Thyroid gland (tissue), 4 donors: ENCODE results near the gene PPP1R9A. TPM values are rescaled to one million over a fixed set of nuclear protein-coding genes. Genes with fewer than 3 reads are reported as not detected.
A peak's percentile ranks its signal among the peaks of the same experiment; 100 is the strongest.

Experiments
- DNase-seq, 2 donors: peaks; one replicate each; pipeline ENCODE4 v3.0.0-alpha.2; 2019
- H3K27ac ChIP-seq, 3 donors: fragments of 200-600 bp; sonication (generic); 1 replicate in 2 of 3; 2 replicates in 1 of 3; pipeline ENCODE4 v1.5.1; 2016 to 2019; ENCODE audit warnings: mild to moderate bottlenecking in 1 of 3, moderate library complexity in 1 of 3
- H3K27me3 ChIP-seq: fragments of 200-600 bp; sonication (generic); one replicate; pipeline ENCODE4 v1.5.1; 2019
- H3K36me3 ChIP-seq, 2 donors: fragments of 200-600 bp; sonication (generic); one replicate each; pipeline ENCODE4 v1.5.1; 2016 to 2019
- H3K4me1 ChIP-seq, 2 donors: fragments of 200-600 bp; sonication (generic); one replicate each; pipeline ENCODE4 v1.5.1; 2017 to 2019
- H3K4me3 ChIP-seq, 3 donors: fragments of 200-600 bp; sonication (generic); replicated peaks in 1 of 3; 1 replicate in 2 of 3; 2 replicates in 1 of 3; pipeline ENCODE4 v1.5.1; 2016; ENCODE audit warnings: mild to moderate bottlenecking in 1 of 3
- H3K9me3 ChIP-seq: fragments of 200-600 bp; sonication (generic); one replicate; pipeline ENCODE4 v1.5.1; 2017
- POLR2A ChIP-seq, 2 donors: fragments of 450-650 bp; IDR thresholded peaks; one replicate each; pipeline ENCODE4 v1.6.1; 2017; ENCODE audit warnings: antibody characterized with exemption in 2 of 2, mild to moderate bottlenecking in 2 of 2, moderate library complexity in 1 of 2
- WGBS, 2 donors: methylation state at CpG; one replicate each; pipeline ENCODE4 v1.1.5; 2017; 5-methylcytosine and 5-hydroxymethylcytosine counted together
- intact Hi-C: fragments of 100-400 bp; cut with DNase I; formaldehyde crosslinking; loops from one replicate; pipeline ENCODE4 v1.15.1; 2023
- total RNA-seq, 4 donors: library from RNA; depleted of rRNA; stranded (reverse); fragments of >200 nt; gene quantifications; one replicate each; pipeline ENCODE4 v1.2.3, GENCODE V29; 2016
- TF ChIP-seq, protein P1 (sequence below), 6 experiments: fragments of 200-600 bp in 3 of 6; fragments of 450-650 bp in 3 of 6; sonication (generic) in 3 of 6; IDR thresholded peaks; one replicate each; pipeline ENCODE4 v1.5.1; 2016 to 2019; ENCODE audit warnings: antibody characterized with exemption in 6 of 6, mild to moderate bottlenecking in 2 of 6, inconsistent platforms in 1 of 6, moderate library complexity in 1 of 6

Gene PPP1R9A
- total RNA-seq = 10 to 100 TPM; 38.8 to 89.6 (median 45.5) TPM

DNA sequence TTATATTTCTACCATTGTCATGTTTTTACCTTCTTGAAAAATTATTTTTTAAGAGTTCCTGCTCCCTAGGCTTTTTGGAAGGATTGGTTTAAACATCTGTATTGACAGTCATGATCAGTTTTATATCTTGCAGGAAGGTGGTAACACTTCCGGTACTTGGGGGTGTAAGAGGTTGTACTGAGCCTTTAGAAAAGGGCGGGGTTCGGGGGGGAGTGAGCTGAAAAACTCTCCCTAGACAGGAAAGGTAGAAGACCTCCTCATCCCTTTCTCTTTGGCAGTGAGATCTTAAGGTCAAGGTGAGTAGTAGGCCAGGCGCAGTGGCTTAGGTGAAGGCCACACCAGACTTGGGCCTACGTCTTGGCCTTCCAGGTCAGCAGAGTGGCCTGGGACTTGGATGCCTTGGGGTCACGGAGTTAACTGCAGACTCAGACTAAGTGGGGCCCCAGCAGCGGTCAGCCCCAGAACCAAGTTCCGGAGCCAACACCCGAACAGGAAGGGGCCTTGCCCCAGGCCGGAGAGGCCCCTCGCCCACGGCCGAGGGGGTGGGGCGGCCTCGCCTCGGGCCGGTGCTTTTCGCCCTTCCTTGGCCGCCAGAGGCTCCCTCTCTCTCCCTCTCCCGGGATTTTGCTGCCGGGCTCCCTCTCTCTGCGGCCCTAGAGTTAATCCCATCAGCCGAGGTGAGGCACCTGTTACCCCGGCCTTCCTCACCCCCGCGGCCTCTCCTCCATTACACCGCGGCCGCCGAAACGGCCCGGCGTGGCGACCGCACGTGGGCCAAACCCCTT, at the start of gene PPP1R9A:
Gene PPP1R9A, plus strand, starts transcription at position 569 of the 785 bp plus-strand sequence. CDS start 2,520 bp downstream, outside the sequence.
- peak within 1 kb of the TSS; percentile 76 to 89 (median 81) for H3K27ac ChIP-seq
- TF ChIP-seq POLR2A (IDR thresholded peaks at IDR 0.05) = peak in 1 of 2 donors; percentile 19
- TF ChIP-seq, protein P1, sequence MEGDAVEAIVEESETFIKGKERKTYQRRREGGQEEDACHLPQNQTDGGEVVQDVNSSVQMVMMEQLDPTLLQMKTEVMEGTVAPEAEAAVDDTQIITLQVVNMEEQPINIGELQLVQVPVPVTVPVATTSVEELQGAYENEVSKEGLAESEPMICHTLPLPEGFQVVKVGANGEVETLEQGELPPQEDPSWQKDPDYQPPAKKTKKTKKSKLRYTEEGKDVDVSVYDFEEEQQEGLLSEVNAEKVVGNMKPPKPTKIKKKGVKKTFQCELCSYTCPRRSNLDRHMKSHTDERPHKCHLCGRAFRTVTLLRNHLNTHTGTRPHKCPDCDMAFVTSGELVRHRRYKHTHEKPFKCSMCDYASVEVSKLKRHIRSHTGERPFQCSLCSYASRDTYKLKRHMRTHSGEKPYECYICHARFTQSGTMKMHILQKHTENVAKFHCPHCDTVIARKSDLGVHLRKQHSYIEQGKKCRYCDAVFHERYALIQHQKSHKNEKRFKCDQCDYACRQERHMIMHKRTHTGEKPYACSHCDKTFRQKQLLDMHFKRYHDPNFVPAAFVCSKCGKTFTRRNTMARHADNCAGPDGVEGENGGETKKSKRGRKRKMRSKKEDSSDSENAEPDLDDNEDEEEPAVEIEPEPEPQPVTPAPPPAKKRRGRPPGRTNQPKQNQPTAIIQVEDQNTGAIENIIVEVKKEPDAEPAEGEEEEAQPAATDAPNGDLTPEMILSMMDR (IDR thresholded peaks at IDR 0.05) = peak in 4 of 6 experiments; percentile 6 to 44 (median 42)
- H3K4me3 ChIP-seq = peak within 1 kb of the TSS in 2 of 3 donors; percentile 40 to 41
- H3K36me3 ChIP-seq = no peaks in the 10 kb centered on the region
- H3K27me3 ChIP-seq = no peaks in the 10 kb centered on the region
- WGBS, 2 donors = 35 to 70% methylated on average over 7 to 21 of the region's 36 CpGs
- H3K9me3 ChIP-seq = no peaks in the 10 kb centered on the region
- H3K4me1 ChIP-seq = peaks cover 4 to 5% of the 10 kb centered on the region in 2 donors
- peak; percentile 69 to 70 for DNase-seq
- intact Hi-C loops = no loop called here

DNA sequence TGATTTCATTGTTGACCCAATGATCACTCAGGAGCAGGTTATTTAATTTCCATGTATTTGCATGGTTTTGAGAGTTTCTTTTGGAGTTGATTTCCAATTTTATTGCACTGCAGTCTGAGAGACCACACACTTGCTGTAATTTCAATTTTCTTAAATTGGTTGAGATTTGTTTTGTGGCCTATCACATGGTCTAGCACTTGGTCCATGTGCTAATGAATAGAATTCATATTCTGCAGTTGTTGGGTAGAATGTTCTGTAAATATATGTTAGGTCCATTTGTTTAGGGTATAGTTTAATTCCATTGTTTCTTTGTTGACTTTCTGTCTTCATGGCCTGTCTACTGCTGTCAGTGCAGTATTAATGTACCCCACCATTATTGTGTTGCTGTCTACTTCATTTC, 36.3 kb upstream of the PPP1R9A start:
- no peak overlapping the region for H3K4me3 ChIP-seq
- intact Hi-C loops = no loop called here

DNA sequence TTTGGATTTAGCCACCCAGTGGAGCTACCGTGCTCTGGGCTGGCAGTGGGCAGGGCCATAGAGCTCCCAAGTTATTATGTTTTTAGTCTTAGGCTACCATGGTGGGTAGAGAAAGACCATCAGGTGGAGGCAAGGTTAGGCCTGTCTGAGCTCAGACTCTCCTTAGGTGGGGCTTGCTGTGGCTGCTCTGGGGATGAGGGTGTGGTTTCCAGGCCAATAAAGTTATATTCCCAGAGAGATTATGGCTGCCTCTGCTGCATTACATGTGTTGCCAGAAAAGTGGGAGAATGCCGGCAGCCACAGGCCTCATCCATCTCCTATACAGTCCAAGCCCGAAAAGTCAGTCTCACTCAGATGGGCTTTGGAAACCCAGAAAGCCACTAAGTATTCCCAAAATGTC, 34.2 kb upstream of the PPP1R9A start:
- WGBS, 2 donors = 91 to 93% methylated on average over 3 of the region's 3 CpGs
- no peak for DNase-seq
- intact Hi-C loops = no loop called here
- Histone ChIP-seq H3K36me3 (no peaks in the 10 kb centered on the region), H3K4me1 (no peaks in the 10 kb centered on the region), H3K4me3 (no peak overlapping the region), H3K27ac (no peak overlapping the region), H3K27me3 (no peaks in the 10 kb centered on the region), H3K9me3 (no peaks in the 10 kb centered on the region)
- no peak for TF ChIP-seq POLR2A (IDR thresholded peaks at IDR 0.05)
- TF ChIP-seq, protein P1 (IDR thresholded peaks at IDR 0.05) = no peak

More for the DNA sequence above, 36.3 kb upstream of the PPP1R9A start:
- Histone ChIP-seq H3K36me3 (no peaks in the 10 kb centered on the region), H3K9me3 (no peaks in the 10 kb centered on the region), H3K4me1 (no peaks in the 10 kb centered on the region), H3K27me3 (no peaks in the 10 kb centered on the region), H3K27ac (no peak overlapping the region)
- no peak for DNase-seq
- no peak for TF ChIP-seq POLR2A (IDR thresholded peaks at IDR 0.05)
- TF ChIP-seq, protein P1 (IDR thresholded peaks at IDR 0.05) = no peak

DNA sequence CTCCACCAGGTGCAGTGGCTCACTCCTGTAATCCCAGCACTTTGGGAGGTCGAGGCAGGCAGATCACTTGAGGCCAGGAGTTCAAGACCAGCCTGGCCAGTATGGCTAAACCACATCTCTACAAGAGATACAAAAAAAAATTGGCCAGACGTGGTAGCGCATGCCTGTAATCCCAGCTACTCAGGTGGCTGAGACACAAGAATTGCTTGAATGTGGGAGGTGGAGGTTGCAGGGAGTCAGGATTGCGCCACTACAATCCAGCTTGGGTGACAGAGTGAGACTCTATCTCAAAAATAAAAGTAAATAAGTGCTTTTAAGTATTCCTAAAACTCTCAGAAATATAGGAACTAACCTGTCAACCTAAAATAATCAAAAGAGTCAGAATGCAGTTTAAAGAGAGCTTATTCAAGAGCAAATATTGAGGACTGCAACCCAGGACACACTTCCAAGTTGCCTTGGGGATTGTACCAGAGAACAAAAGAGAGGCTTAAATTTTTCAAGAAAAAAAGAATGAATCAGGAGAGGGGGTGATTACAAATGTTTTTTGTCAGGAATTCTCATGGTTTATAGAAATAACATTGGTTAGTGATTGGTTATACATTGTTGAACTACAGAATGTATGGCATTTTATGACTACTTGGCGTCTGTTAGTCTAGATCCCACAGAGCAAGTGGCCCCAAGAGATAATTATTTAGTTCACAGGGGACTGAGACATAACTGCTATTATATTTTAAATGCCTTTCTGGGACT, 33.2 kb upstream of the PPP1R9A start:
- Histone ChIP-seq H3K36me3 (no peaks in the 10 kb centered on the region), H3K27me3 (no peaks in the 10 kb centered on the region), H3K4me1 (no peaks in the 10 kb centered on the region), H3K9me3 (no peaks in the 10 kb centered on the region), H3K4me3 (no peak overlapping the region), H3K27ac (no peak overlapping the region)
- 91% methylated on average over 5 of the region's 5 CpGs for WGBS, 2 donors
- TF ChIP-seq, protein P1 (IDR thresholded peaks at IDR 0.05) = no peak
- no peak for TF ChIP-seq POLR2A (IDR thresholded peaks at IDR 0.05)
- no peak for DNase-seq
- intact Hi-C loops = no loop called here

DNA sequence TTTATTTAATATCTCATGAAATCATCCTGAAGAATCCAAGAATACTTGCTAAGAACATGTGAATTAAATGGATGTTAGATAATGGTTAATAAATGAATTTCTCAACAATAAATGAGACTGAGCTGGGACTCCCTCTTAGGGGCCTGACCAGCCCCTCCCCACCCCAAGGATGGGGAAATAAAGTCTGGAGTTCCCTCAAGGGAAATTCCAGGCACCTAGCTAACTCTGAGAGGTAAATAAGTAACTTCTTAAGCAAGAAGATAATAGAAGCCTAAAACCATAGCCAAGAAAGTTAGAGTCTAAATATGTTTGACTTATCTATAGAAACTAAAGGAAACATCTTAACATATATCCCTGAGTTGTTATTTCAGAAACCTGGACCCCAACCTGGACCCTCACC, 32.2 kb upstream of the PPP1R9A start:
- H3K27me3 ChIP-seq = no peaks in the 10 kb centered on the region
- H3K4me1 ChIP-seq = no peaks in the 10 kb centered on the region
- TF ChIP-seq POLR2A (IDR thresholded peaks at IDR 0.05) = no peak
- TF ChIP-seq, protein P1 (IDR thresholded peaks at IDR 0.05) = no peak
- H3K27ac ChIP-seq = no peak overlapping the region
- H3K4me3 ChIP-seq = no peak overlapping the region
- H3K9me3 ChIP-seq = no peaks in the 10 kb centered on the region
- no peak for DNase-seq
- intact Hi-C loops = no loop called here
- H3K36me3 ChIP-seq = no peaks in the 10 kb centered on the region
